ENCODE results near the gene SURF1. TPM values are rescaled to one million over a fixed set of nuclear protein-coding genes. Genes with fewer than 3 reads are reported as not detected.
"Not testable (repeated sequence)": the region's sequence is repeated elsewhere in the genome, so short reads cannot be mapped to it uniquely, and the experiment has no call there.

Gene SURF1
- total RNA-seq, 4 donors from 2014 or later: 35.0 to 59.4 (median 41.6) TPM

DNA sequence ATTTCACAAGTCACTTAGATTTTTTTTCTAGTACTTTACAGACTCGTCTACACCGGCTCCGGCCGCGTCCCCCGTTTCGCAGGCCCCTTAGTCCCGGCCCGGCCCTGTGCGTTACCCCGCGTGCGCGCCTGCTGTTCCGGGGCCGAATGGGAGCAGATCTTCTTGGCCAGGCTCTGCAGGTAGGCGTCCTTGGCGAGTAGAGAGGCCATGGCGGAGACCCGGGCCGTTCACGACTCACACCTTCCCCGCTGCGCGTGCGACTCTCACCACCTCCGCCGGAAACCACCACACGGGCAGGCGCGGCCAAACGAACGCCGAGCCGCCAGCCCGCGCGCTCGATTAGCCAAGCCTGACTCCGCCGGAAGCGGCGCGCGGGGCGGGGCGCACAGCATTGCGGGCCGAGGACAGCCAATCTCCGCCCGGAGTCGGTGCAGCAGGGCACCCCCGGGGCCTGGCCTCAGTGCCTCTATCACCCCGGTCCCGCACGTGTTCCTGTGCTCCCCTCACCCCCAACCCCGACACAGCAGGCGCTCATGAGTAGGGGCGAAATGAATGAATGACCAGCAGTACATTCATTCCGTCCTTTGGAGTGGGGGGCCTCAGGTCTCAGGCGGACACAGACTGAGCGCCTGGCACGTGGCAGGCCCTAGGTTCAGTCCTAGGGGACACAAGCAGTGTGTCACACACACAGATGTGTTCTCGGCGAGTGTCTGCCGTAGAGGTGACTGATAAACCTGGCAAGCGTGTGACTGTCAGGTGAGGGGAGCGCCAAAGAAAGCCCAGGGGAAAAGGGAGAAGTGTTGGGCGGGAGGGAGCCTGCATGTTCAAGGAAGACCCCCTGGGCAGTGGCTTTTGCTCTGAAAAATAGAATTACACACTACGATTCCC lies 20.1 kb downstream of the SURF1 start, which contains the start of gene SURF6:
Gene SURF6 (minus strand): TSS at position 265 of the 888 bp plus-strand sequence. CDS start 56 bp downstream, at position 209.
- Histone ChIP-seq H3K27me3 (no peaks in the 10 kb centered on the region), H3K27ac (peak within 1 kb of the TSS in 3 of 4 donors; percentile 51 to 81 (median 78)), H3K4me3 (peak within 1 kb of the TSS; percentile 66 to 95 (median 83)), H3K9me3 (no peaks in the 10 kb centered on the region), H3K4me1 (peaks cover 0 to 41% (median 24%) of the 10 kb centered on the region in 4 donors), H3K36me3 (peaks cover 4 to 61% (median 31%) of the 10 kb centered on the region in 3 donors)
- WGBS, 2 donors: 3 to 5% methylated on average over 44 to 46 of the region's 70 CpGs
- TF ChIP-seq EP300 (IDR thresholded peaks at IDR 0.05) (peak; percentile 77 to 93), POLR2A (IDR thresholded peaks at IDR 0.05) (peak in 1 of 2 donors; percentile 38)
- TF ChIP-seq, protein P1, sequence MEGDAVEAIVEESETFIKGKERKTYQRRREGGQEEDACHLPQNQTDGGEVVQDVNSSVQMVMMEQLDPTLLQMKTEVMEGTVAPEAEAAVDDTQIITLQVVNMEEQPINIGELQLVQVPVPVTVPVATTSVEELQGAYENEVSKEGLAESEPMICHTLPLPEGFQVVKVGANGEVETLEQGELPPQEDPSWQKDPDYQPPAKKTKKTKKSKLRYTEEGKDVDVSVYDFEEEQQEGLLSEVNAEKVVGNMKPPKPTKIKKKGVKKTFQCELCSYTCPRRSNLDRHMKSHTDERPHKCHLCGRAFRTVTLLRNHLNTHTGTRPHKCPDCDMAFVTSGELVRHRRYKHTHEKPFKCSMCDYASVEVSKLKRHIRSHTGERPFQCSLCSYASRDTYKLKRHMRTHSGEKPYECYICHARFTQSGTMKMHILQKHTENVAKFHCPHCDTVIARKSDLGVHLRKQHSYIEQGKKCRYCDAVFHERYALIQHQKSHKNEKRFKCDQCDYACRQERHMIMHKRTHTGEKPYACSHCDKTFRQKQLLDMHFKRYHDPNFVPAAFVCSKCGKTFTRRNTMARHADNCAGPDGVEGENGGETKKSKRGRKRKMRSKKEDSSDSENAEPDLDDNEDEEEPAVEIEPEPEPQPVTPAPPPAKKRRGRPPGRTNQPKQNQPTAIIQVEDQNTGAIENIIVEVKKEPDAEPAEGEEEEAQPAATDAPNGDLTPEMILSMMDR (IDR thresholded peaks at IDR 0.05): peak in 2 of 5 experiments; percentile 27 to 63
- DNase-seq (ENCODE audit: low spot score in 2 of 2): peak; percentile 72 to 77

DNA sequence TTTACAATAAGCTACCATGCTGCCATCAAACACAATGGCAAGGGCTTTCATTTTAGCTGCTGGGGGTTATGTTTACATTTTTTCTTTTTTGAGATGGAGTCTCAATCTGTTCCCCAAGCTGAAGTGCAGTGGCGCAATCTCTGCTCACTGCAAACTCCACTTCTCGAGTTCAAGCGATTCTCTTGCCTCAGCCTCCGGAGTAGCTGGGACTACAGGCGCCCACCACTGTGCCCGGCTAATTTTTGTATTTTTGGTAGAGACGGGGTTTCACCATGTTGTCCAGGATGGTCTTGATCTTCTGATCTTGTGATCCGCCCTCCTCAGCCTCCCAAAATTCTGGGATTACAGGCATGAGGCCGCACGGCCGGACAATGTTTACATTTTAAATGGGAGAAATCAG lies 21.4 kb downstream of the SURF1 start:
- WGBS, 2 donors: 82% methylated on average over 11 of the region's 11 CpGs
- H3K27ac ChIP-seq: peak overlapping the region in 1 of 4 donors; percentile 78
- H3K9me3 ChIP-seq; DNase-seq (ENCODE audit: low spot score in 2 of 2); H3K27me3 ChIP-seq: not testable (repeated sequence)
- peaks cover 4 to 61% (median 31%) of the 10 kb centered on the region in 3 donors for H3K36me3 ChIP-seq
- H3K4me3 ChIP-seq: peak overlapping the region; percentile 66 to 95 (median 83)
- peaks cover 0 to 36% (median 24%) of the 10 kb centered on the region in 4 donors for H3K4me1 ChIP-seq

DNA sequence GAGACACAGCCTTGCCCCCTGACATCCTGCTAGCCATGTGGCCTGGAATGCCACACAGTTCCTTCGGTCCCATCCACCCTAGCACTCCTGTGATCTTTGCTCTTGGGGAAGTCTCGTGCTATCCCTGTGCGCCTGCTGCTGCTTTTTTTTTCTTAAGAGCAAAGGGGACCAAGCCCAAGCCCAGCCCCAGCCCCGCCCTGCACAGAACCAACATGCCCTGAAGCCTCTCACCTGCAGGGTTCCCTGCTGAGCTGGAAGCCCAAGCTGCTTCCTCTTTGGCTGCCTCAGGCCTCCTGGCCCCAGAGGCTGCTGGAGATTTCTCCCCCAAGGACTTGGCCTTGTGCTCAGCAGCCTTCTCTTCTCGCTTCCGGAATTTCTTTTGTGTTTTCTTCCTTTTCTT lies 22.1 kb downstream of the SURF1 start:
- DNase-seq (ENCODE audit: low spot score in 2 of 2): no peak

DNA sequence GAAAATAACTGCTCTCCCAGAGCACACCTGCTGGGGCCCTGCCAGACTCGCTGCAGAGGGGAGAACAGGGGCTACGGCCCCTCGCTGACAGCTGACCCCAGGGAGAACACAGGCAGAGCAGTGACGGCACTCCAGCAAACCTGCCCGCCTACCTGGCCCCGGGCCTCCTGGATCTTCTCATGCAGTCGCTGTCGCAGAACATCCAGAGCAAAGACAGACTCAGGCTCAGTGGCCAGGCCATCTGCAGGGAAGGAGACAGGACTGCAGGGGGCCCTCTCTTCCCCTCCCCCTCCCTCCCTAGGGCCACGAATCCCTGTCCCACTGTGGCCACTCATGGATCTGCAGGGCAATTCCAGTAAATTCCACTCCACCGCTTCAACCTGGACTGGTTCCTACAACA lies 22.7 kb downstream of the SURF1 start:
- no peak for DNase-seq (ENCODE audit: low spot score in 2 of 2)
- H3K36me3 ChIP-seq: peaks cover 4 to 62% (median 31%) of the 10 kb centered on the region in 3 donors

More for the DNA sequence above, 22.1 kb downstream of the SURF1 start:
- 89 to 93% methylated on average over 6 of the region's 6 CpGs for WGBS, 2 donors
- Histone ChIP-seq H3K4me3 (no peak overlapping the region), H3K4me1 (peaks cover 0 to 36% (median 24%) of the 10 kb centered on the region in 4 donors), H3K36me3 (peaks cover 4 to 62% (median 31%) of the 10 kb centered on the region in 3 donors), H3K27ac (no peak overlapping the region), H3K27me3 (no peaks in the 10 kb centered on the region), H3K9me3 (no peaks in the 10 kb centered on the region)
- TF ChIP-seq, protein P1 (IDR thresholded peaks at IDR 0.05): no peak
- no peak for TF ChIP-seq EP300 (IDR thresholded peaks at IDR 0.05)
- no peak for TF ChIP-seq POLR2A (IDR thresholded peaks at IDR 0.05)

DNA sequence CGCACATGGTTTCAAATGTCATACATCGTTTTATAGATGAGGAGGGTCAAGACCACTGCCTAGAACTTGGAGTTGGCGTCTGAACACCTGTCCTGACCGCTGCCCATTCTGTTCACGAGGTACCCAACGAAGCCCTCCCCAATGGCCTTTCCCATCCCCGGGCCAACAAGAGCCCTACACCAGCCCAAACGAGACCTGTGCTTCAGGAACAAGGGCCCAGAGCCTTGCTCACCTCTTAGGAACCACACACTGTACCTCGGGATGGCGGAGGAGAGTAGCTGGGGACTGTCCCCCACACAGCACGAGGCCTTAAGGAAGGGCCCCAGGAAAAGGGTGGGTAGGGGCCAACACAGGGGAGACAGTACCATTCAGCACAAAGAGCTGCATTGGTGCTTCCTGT lies 23.3 kb downstream of the SURF1 start:
- H3K36me3 ChIP-seq: peaks cover 4 to 60% (median 31%) of the 10 kb centered on the region in 3 donors
- no peak for DNase-seq (ENCODE audit: low spot score in 2 of 2)
- H3K9me3 ChIP-seq: no peaks in the 10 kb centered on the region
- TF ChIP-seq, protein P1 (IDR thresholded peaks at IDR 0.05): no peak
- TF ChIP-seq POLR2A (IDR thresholded peaks at IDR 0.05): no peak
- TF ChIP-seq EP300 (IDR thresholded peaks at IDR 0.05): no peak
- no peaks in the 10 kb centered on the region for H3K27me3 ChIP-seq
- H3K4me1 ChIP-seq: peaks cover 0 to 36% (median 24%) of the 10 kb centered on the region in 4 donors
- 94 to 96% methylated on average over 9 to 11 of the region's 11 CpGs for WGBS, 2 donors
- no peak overlapping the region for H3K27ac ChIP-seq
- H3K4me3 ChIP-seq: no peak overlapping the region

More for the DNA sequence above, 22.7 kb downstream of the SURF1 start:
- no peaks in the 10 kb centered on the region for H3K9me3 ChIP-seq
- no peak overlapping the region for H3K4me3 ChIP-seq
- WGBS, 2 donors: 91 to 92% methylated on average over 9 to 10 of the region's 10 CpGs
- TF ChIP-seq EP300 (IDR thresholded peaks at IDR 0.05) (no peak), POLR2A (IDR thresholded peaks at IDR 0.05) (no peak)
- TF ChIP-seq, protein P1 (IDR thresholded peaks at IDR 0.05): no peak
- H3K27ac ChIP-seq: peak overlapping the region in 1 of 4 donors; percentile 8
- H3K27me3 ChIP-seq: no peaks in the 10 kb centered on the region
- peaks cover 0 to 36% (median 24%) of the 10 kb centered on the region in 4 donors for H3K4me1 ChIP-seq

Data from tibial nerve (tissue), 4 donors.